Measurements from ENCODE around the gene MYH16.

- peak; percentile 57 for TF ChIP-seq CTCF (IDR thresholded peaks at IDR 0.05)
- no peak for TF ChIP-seq EZH2 (IDR thresholded peaks at IDR 0.05; ENCODE audit: borderline replicate concordance, insufficient read depth, low read depth, low read length, poor library complexity, severe bottlenecking)
Measured at GRCh38 chr7:99313204-99313573, 40.5 kb downstream of the MYH16 start.

Measured in B cell (primary cell).